GM21526 (cell line): ENCODE results near the gene PMF1.
"Not testable (repeated sequence)": the region's sequence is repeated elsewhere in the genome, so short reads cannot be mapped to it uniquely, and the experiment has no call there.

Source experiments
- ATAC-seq: cut with Tn5 transposase; IDR thresholded peaks from one replicate; pipeline ENCODE4 v1.9.1; 2021; ENCODE audit warnings: moderate library complexity; ENCODE audit not compliant: unreplicated experiment, low FRiP score

PMF1 gene

GRCh38 chr1:156212833-156213643 is at the start of gene PMF1:
PMF1 (plus strand) TSS chr1:156213007; CDS start chr1:156213016, 9 bp downstream.
- peak; percentile 72 for ATAC-seq

GRCh38 chr1:156163712-156164111 is 49.1 kb upstream of the PMF1 start:
- no peak for ATAC-seq

GRCh38 chr1:156164125-156164831 is 48.5 kb upstream of the PMF1 start:
- ATAC-seq: no peak

- no peak for ATAC-seq
These were observed 47.7 kb upstream of the PMF1 start for GRCh38 chr1:156165083-156165482.

GRCh38 chr1:156167536-156167935 is 45.3 kb upstream of the PMF1 start:
- ATAC-seq: no peak

GRCh38 chr1:156172696-156173470 is 39.9 kb upstream of the PMF1 start:
- ATAC-seq: no peak

- no peak for ATAC-seq
These were observed 36.1 kb upstream of the PMF1 start for GRCh38 chr1:156176610-156177210.

- no peak for ATAC-seq
These were observed 34.7 kb upstream of the PMF1 start for GRCh38 chr1:156177919-156178654.

GRCh38 chr1:156180471-156180870 is 32.3 kb upstream of the PMF1 start:
- no peak for ATAC-seq

- ATAC-seq: not testable (repeated sequence)
These were observed 31.3 kb upstream of the PMF1 start for GRCh38 chr1:156181391-156181924.

GRCh38 chr1:156182010-156182779 is 30.6 kb upstream of the PMF1 start:
- not testable (repeated sequence) for ATAC-seq

- ATAC-seq: not testable (repeated sequence)
These were observed 26.2 kb upstream of the PMF1 start for GRCh38 chr1:156186347-156187177.

GRCh38 chr1:156190265-156190664 is 22.5 kb upstream of the PMF1 start:
- ATAC-seq: not testable (repeated sequence)

GRCh38 chr1:156191292-156191964 is 21.4 kb upstream of the PMF1 start:
- ATAC-seq: no peak

- no peak for ATAC-seq
These were observed 19.7 kb upstream of the PMF1 start for GRCh38 chr1:156193208-156193487.

GRCh38 chr1:156193488-156194299 is 19.1 kb upstream of the PMF1 start, which contains the start of gene SLC25A44:
SLC25A44 (plus strand) TSS chr1:156194104; CDS start chr1:156199848, 5,744 bp downstream.
- peak; percentile 87 for ATAC-seq

- ATAC-seq: no peak
These were observed 18.5 kb upstream of the PMF1 start for GRCh38 chr1:156194300-156194652.
